CD4-positive, alpha-beta T cell (primary cell): Measurements from ENCODE around the gene GPRC5D. TPM values are rescaled to one million over a fixed set of nuclear protein-coding genes. Genes with fewer than 3 reads are reported as not detected.

Source experiments
- ATAC-seq: fragments of 200-7000 bp; cut with Tn5 transposase; one replicate; pipeline ENCODE4 v1.10.0; 2022; ENCODE audit warnings: mild to moderate bottlenecking; ENCODE audit not compliant: poor library complexity
- CTCF ChIA-PET: fragments of 350-600 bp; sonication (Branson Sonifier 250); formaldehyde crosslinking; loops from one replicate; lab custom pipeline; 2021; ENCODE audit warnings: antibody characterized with exemption, inconsistent platforms; lab: Charles Lee
- POLR2A ChIA-PET: fragments of 350-600 bp; sonication (Branson Sonifier 250); formaldehyde crosslinking; loops from one replicate; lab custom pipeline; 2021; ENCODE audit warnings: antibody characterized with exemption, inconsistent platforms; lab: Charles Lee
- DNase-seq, 14 experiments: peaks; one replicate each; pipeline ENCODE4 v3.0.0-alpha.2; 2013 to 2020; ENCODE audit warnings: mixed read lengths in 2 of 14
- H3K27ac ChIP-seq, 2 donors: one replicate each; pipeline versions ENCODE4 v1.5.1 to v1.7.0; 2013; ENCODE audit warnings: low read length in 2 of 2, low read depth in 1 of 2, mild to moderate bottlenecking in 1 of 2
- H3K27me3 ChIP-seq, 2 experiments: 1 replicate in 1 of 2; 2 replicates in 1 of 2; pipeline versions ENCODE4 v1.6.1 to v1.7.0; 2013; ENCODE audit warnings: low read length in 2 of 2, control low read depth in 1 of 2, mild to moderate bottlenecking in 1 of 2, moderate library complexity in 1 of 2; ENCODE audit not compliant: insufficient read depth in 2 of 2, control insufficient read depth in 1 of 2
- H3K36me3 ChIP-seq: one replicate; pipeline ENCODE4 v1.6.1; 2013; ENCODE audit warnings: low read length, control low read depth; ENCODE audit not compliant: insufficient read depth
- H3K4me1 ChIP-seq: one replicate; pipeline ENCODE4 v1.6.1; 2013; ENCODE audit warnings: low read length, control low read depth; ENCODE audit not compliant: insufficient read depth
- H3K4me3 ChIP-seq: one replicate; pipeline ENCODE4 v1.5.1; 2013; ENCODE audit warnings: mild to moderate bottlenecking, low read length, moderate library complexity
- H3K9me3 ChIP-seq, 2 experiments: 1 replicate in 1 of 2; 2 replicates in 1 of 2; pipeline versions ENCODE4 v1.6.1 to v1.7.0; 2013; ENCODE audit warnings: low read length in 2 of 2, mild to moderate bottlenecking in 2 of 2, control low read depth in 1 of 2, moderate library complexity in 1 of 2; ENCODE audit not compliant: control insufficient read depth in 1 of 2, insufficient read depth in 1 of 2
- H3K27ac Mint-ChIP-seq: one replicate; pipeline ENCODE4 v1.8.0; 2020; ENCODE audit warnings: mixed read lengths
- H3K27me3 Mint-ChIP-seq: one replicate; pipeline ENCODE4 v1.8.0; 2021; ENCODE audit warnings: mixed read lengths
- H3K36me3 Mint-ChIP-seq: one replicate; pipeline ENCODE4 v1.8.0; 2021; ENCODE audit warnings: low read depth, mixed read lengths
- H3K4me1 Mint-ChIP-seq: one replicate; pipeline ENCODE4 v1.8.0; 2021; ENCODE audit warnings: low read depth, mixed read lengths
- H3K4me3 Mint-ChIP-seq: one replicate; pipeline ENCODE4 v1.8.0; 2020; ENCODE audit warnings: mild to moderate bottlenecking, mixed read lengths
- H3K9me3 Mint-ChIP-seq: one replicate; pipeline ENCODE4 v1.8.0; 2020; ENCODE audit warnings: mixed read lengths
- intact Hi-C, 2 experiments: fragments of 100-400 bp; cut with DNase I in 1 of 2; cut with micrococcal nuclease in 1 of 2; formaldehyde crosslinking; loops; one replicate each; pipeline versions ENCODE4 v1.15.1 to v1.9.0; 2023 to 2025; cut with DNase I, micrococcal nuclease
- total RNA-seq, 174 experiments: library from RNA in 2 of 174; stranded (reverse) in 2 of 174; gene quantifications; one replicate each; pipeline ENCODE4 v1.2.3 and lab custom pipeline; 2021 to 2026
- TF ChIP-seq, protein P1 (sequence below): fragments of 200-600 bp; IDR thresholded peaks from one replicate; pipeline ENCODE4 v1.8.0; 2022; ENCODE audit warnings: antibody characterized with exemption, mild to moderate bottlenecking

Gene GPRC5D
- total RNA-seq, 2 experiments from 2014 or later, result not detected

- Mint-ChIP-seq H3K4me3 (no peak overlapping the region), H3K36me3 (no peaks in the 10 kb centered on the region), H3K4me1 (no peaks in the 10 kb centered on the region), H3K27ac (no peak overlapping the region), H3K27me3 (peaks cover 4% of the 10 kb centered on the region), H3K9me3 (no peaks in the 10 kb centered on the region)
- no peak overlapping the region for H3K4me3 ChIP-seq
- intact Hi-C loops, result no loop called here
- H3K27ac ChIP-seq, result no peak overlapping the region
- no peaks in the 10 kb centered on the region for H3K36me3 ChIP-seq
- DNase-seq (no peak), ATAC-seq (no peak)
- POLR2A ChIA-PET, result no interaction called here
- TF ChIP-seq, protein P1, sequence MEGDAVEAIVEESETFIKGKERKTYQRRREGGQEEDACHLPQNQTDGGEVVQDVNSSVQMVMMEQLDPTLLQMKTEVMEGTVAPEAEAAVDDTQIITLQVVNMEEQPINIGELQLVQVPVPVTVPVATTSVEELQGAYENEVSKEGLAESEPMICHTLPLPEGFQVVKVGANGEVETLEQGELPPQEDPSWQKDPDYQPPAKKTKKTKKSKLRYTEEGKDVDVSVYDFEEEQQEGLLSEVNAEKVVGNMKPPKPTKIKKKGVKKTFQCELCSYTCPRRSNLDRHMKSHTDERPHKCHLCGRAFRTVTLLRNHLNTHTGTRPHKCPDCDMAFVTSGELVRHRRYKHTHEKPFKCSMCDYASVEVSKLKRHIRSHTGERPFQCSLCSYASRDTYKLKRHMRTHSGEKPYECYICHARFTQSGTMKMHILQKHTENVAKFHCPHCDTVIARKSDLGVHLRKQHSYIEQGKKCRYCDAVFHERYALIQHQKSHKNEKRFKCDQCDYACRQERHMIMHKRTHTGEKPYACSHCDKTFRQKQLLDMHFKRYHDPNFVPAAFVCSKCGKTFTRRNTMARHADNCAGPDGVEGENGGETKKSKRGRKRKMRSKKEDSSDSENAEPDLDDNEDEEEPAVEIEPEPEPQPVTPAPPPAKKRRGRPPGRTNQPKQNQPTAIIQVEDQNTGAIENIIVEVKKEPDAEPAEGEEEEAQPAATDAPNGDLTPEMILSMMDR, result no peak
- CTCF ChIA-PET, result no interaction called here
- peaks cover 2 to 3% of the 10 kb centered on the region in 2 experiments for H3K27me3 ChIP-seq
- H3K9me3 ChIP-seq, result no peaks in the 10 kb centered on the region
- no peaks in the 10 kb centered on the region for H3K4me1 ChIP-seq
Measured at GRCh38 chr12:12900786-12901157, 51.2 kb downstream of the GPRC5D start.

DNA sequence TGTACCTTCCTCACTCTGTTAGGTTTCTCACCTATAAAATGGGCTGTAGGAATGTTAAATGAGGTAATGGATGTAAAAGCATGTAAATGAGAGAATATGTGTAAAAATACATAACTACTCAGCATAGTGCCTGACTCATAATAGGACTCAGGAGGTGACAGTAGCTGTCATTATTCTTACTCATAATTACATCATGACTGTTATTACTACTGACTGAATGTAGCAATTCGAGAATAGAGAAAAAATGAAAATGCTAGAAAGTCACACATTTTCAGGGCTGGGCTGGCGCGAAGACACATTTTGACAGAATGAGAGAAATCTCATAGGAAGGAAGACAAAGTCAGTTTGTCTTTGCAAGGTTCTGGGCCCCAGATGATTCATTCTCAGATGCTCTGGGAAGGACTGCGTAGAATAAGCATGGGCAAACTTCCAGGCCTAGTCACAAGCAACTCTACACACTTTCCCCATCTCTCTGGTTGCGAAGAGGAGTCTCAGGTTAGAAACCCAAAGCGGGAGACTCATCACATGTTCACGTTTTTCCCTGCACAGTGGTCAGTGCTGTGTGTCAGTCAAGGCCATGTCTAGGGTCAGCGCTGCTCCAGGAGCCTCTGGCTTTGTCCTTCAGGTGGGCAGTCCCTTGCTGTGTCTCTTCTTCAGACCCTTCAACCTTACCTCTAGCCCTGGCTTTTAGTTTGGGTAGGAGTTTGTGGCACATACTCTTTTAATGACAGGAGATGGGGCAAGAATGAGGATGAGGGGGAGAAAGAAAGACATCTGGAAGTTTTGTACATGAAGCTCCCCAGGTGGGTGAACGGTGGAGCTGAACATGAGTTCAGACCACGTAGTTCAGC is 52.2 kb downstream of the GPRC5D start:
- Mint-ChIP-seq H3K27ac (no peak overlapping the region), H3K4me3 (no peak overlapping the region), H3K4me1 (no peaks in the 10 kb centered on the region), H3K36me3 (no peaks in the 10 kb centered on the region), H3K27me3 (peaks cover 4% of the 10 kb centered on the region), H3K9me3 (no peaks in the 10 kb centered on the region)
- ChIA-PET CTCF (no interaction called here), POLR2A (no interaction called here)
- H3K9me3 ChIP-seq, result no peaks in the 10 kb centered on the region
- no peak overlapping the region for H3K4me3 ChIP-seq
- H3K27ac ChIP-seq, result no peak overlapping the region
- DNase-seq (no peak), ATAC-seq (no peak)
- H3K4me1 ChIP-seq, result no peaks in the 10 kb centered on the region
- no peaks in the 10 kb centered on the region for H3K36me3 ChIP-seq
- peaks cover 0 to 2% of the 10 kb centered on the region in 2 experiments for H3K27me3 ChIP-seq
- TF ChIP-seq, protein P1, result no peak
- intact Hi-C loops, result no loop called here

- TF ChIP-seq, protein P1, result no peak
- Histone ChIP-seq H3K36me3 (no peaks in the 10 kb centered on the region), H3K27ac (no peak overlapping the region), H3K4me1 (no peaks in the 10 kb centered on the region), H3K4me3 (no peak overlapping the region), H3K27me3 (peaks cover 0 to 2% of the 10 kb centered on the region in 2 experiments), H3K9me3 (no peaks in the 10 kb centered on the region)
- Mint-ChIP-seq H3K36me3 (no peaks in the 10 kb centered on the region), H3K4me1 (no peaks in the 10 kb centered on the region), H3K9me3 (no peaks in the 10 kb centered on the region), H3K4me3 (no peak overlapping the region), H3K27me3 (peaks cover 4% of the 10 kb centered on the region), H3K27ac (no peak overlapping the region)
- ATAC-seq, result no peak
- ChIA-PET CTCF (no interaction called here), POLR2A (no interaction called here)
- DNase-seq, result no peak
- intact Hi-C loops, result no loop called here
Measured at GRCh38 chr12:12898911-12899511, 53.0 kb downstream of the GPRC5D start.
